GM13976 (cell line): Measurements from ENCODE around the gene UNC5C.

ENCODE experiments used
- DNase-seq: peaks from one replicate; pipeline ENCODE4 v3.0.0; 2012; ENCODE audit warnings: low spot score
- in situ Hi-C: fragments of 300-500 bp; cut with MboI; formaldehyde crosslinking; loops from one replicate; pipeline ENCODE4 v1.12.0; 2022; ENCODE audit warnings: low sequenced_read_pairs, mixed read lengths, inconsistent platforms; ENCODE audit not compliant: unreplicated experiment
- TF ChIP-seq, protein P1 (sequence below): IDR thresholded peaks from 2 replicates; pipeline ENCODE4 v1.5.1; 2012; ENCODE audit warnings: borderline replicate concordance, mild to moderate bottlenecking; ENCODE audit not compliant: insufficient read depth; ENCODE audit errors: extremely low read depth, missing control alignments, control extremely low read depth

Gene UNC5C

GRCh38 chr4:95317085-95317793 is 231.5 kb downstream of the UNC5C start:
- DNase-seq: no peak
- in situ Hi-C loops: no loop called here
- TF ChIP-seq, protein P1, sequence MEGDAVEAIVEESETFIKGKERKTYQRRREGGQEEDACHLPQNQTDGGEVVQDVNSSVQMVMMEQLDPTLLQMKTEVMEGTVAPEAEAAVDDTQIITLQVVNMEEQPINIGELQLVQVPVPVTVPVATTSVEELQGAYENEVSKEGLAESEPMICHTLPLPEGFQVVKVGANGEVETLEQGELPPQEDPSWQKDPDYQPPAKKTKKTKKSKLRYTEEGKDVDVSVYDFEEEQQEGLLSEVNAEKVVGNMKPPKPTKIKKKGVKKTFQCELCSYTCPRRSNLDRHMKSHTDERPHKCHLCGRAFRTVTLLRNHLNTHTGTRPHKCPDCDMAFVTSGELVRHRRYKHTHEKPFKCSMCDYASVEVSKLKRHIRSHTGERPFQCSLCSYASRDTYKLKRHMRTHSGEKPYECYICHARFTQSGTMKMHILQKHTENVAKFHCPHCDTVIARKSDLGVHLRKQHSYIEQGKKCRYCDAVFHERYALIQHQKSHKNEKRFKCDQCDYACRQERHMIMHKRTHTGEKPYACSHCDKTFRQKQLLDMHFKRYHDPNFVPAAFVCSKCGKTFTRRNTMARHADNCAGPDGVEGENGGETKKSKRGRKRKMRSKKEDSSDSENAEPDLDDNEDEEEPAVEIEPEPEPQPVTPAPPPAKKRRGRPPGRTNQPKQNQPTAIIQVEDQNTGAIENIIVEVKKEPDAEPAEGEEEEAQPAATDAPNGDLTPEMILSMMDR: no peak

DNA sequence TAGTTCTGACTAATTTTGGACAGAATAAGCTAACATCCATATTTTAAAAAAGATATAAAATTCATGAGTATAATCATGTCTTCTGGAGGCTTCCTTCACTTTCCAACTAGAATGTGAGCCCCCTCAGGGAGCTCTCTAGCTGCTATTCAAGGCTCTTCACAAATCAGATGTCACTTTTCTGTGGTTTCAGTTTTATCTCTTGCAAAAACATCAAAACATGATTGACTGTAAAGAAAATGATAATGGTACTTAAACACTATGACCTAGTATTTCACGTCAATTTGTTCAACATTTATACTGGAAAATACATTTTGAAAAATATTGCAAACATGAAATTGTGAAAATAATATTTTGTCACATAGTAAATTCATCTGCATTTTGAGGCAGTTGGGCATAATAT is 234.2 kb downstream of the UNC5C start:
- in situ Hi-C loops: no loop called here
- DNase-seq: no peak
- TF ChIP-seq, protein P1: no peak

- in situ Hi-C loops: no loop called here
- no peak for DNase-seq
- TF ChIP-seq, protein P1: no peak
These were observed 243.9 kb downstream of the UNC5C start for GRCh38 chr4:95304898-95305297.

DNA sequence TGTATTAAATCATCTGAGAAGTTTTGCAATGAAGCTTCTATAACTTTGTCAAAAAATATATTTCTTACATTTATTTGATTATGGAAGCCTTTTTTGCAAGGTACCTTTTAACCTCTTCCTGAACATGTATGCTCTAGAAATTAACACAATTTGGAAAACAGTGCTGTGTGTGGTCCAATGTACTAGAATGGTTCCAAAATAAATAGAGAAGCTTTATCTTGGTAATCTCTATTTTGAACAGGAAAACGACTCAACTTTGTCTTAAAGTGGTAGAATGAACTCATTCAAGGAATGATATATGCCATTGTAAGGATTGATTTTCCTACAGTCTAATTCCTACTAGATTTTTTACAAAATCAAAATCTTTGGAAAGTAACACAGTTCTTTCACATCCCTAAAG is 248.5 kb downstream of the UNC5C start:
- no peak for DNase-seq
- TF ChIP-seq, protein P1: no peak
- in situ Hi-C loops: no loop called here

- TF ChIP-seq, protein P1: no peak
- in situ Hi-C loops: no loop called here
- no peak for DNase-seq
These were observed 252.7 kb downstream of the UNC5C start for GRCh38 chr4:95296052-95296451.

DNA sequence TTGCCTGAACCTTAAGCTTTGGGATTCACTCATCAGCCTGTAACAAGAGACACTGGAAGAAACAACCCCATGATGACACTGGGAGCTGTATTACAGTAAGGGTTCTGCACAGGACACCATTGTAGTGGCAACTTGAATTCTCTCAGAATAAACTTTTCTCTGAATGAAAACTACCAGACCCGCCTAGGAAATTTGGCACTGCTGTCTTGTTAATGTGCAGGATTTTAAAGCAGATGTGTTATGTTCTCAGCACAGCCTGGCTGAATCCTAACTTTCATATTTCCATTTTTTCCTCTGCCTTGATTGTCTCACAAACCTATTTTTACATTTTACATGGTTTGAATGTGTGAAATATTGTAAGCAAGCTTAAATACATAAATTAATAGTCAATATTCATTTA is 253.6 kb downstream of the UNC5C start:
- in situ Hi-C loops: no loop called here
- DNase-seq: no peak
- TF ChIP-seq, protein P1: no peak
